H9 (cell line): ENCODE data around the gene IFIT1B. TPM values are rescaled to one million over a fixed set of nuclear protein-coding genes. Genes with fewer than 3 reads are reported as not detected.
A peak's percentile ranks its signal among the peaks of the same experiment; 100 is the strongest.

Source experiments
- DNase-seq: peaks from one replicate; pipeline ENCODE4 v3.0.0-alpha.2; 2017
- H2AFZ ChIP-seq: one replicate; pipeline ENCODE4 v1.6.1; 2013; ENCODE audit warnings: mild to moderate bottlenecking, low read length, control low read depth, moderate library complexity
- H2AK5ac ChIP-seq: 2 replicates; pipeline ENCODE4 v1.6.1; 2013; ENCODE audit warnings: low read length, control low read depth, mixed read lengths; ENCODE audit not compliant: insufficient read length
- H2BK120ac ChIP-seq: one replicate; pipeline ENCODE4 v1.6.1; 2013; ENCODE audit warnings: low read depth, mild to moderate bottlenecking, low read length, control low read depth, inconsistent platforms; ENCODE audit not compliant: poor library complexity, severe bottlenecking
- H2BK12ac ChIP-seq: 2 replicates; pipeline ENCODE4 v1.6.1; 2013; ENCODE audit warnings: low read length, control low read depth, mixed read lengths, low read depth; ENCODE audit not compliant: insufficient read length
- H2BK15ac ChIP-seq: 2 replicates; pipeline ENCODE4 v1.6.1; 2013; ENCODE audit warnings: low read depth, low read length, control low read depth
- H2BK20ac ChIP-seq: one replicate; pipeline ENCODE4 v1.6.1; 2013; ENCODE audit warnings: low read depth, mild to moderate bottlenecking, low read length, control low read depth, inconsistent platforms; ENCODE audit not compliant: poor library complexity, severe bottlenecking
- H2BK5ac ChIP-seq: 2 replicates; pipeline ENCODE4 v1.6.1; 2013; ENCODE audit warnings: low read length, control low read depth, mixed read lengths; ENCODE audit not compliant: insufficient read length
- H3K14ac ChIP-seq: 2 replicates; pipeline ENCODE4 v1.6.1; 2013; ENCODE audit warnings: low read length, control low read depth; ENCODE audit not compliant: insufficient read depth
- H3K18ac ChIP-seq: 2 replicates; pipeline ENCODE4 v1.6.1; 2013; ENCODE audit warnings: low read depth, mild to moderate bottlenecking, mixed read lengths, low read length, control low read depth; ENCODE audit not compliant: insufficient read length
- H3K23ac ChIP-seq: 2 replicates; pipeline ENCODE4 v1.6.1; 2013; ENCODE audit warnings: low read length, control low read depth, mixed read lengths, low read depth; ENCODE audit not compliant: insufficient read length
- H3K23me2 ChIP-seq: 2 replicates; pipeline ENCODE4 v1.6.1; 2013; ENCODE audit warnings: low read depth, mild to moderate bottlenecking, mixed read lengths, low read length, control low read depth; ENCODE audit not compliant: insufficient read length, poor library complexity, severe bottlenecking
- H3K27ac ChIP-seq: 2 replicates; pipeline ENCODE4 v1.5.1; 2013; ENCODE audit warnings: low read length, control low read depth, mixed read lengths, low read depth; ENCODE audit not compliant: insufficient read length
- H3K27me3 ChIP-seq: 2 replicates; pipeline ENCODE4 v1.6.1; 2013; ENCODE audit warnings: low read length, control low read depth, inconsistent platforms; ENCODE audit not compliant: insufficient read depth
- H3K4ac ChIP-seq: 2 replicates; pipeline ENCODE4 v1.6.1; 2013; ENCODE audit warnings: low read depth, mild to moderate bottlenecking, control low read depth, inconsistent platforms, low read length, moderate library complexity
- H3K4me1 ChIP-seq: 2 replicates; pipeline ENCODE4 v1.6.1; 2013; ENCODE audit warnings: low read length, control low read depth, inconsistent platforms; ENCODE audit not compliant: insufficient read depth
- H3K4me2 ChIP-seq: 2 replicates; pipeline ENCODE4 v1.6.1; 2013; ENCODE audit warnings: low read length, control low read depth, mixed read lengths; ENCODE audit not compliant: insufficient read length, insufficient read depth
- H3K56ac ChIP-seq: 2 replicates; pipeline ENCODE4 v1.6.1; 2013; ENCODE audit warnings: low read depth, mild to moderate bottlenecking, mixed read lengths, low read length, control low read depth; ENCODE audit not compliant: insufficient read length
- H3K79me1 ChIP-seq: 2 replicates; pipeline ENCODE4 v1.6.1; 2013; ENCODE audit warnings: low read depth, mild to moderate bottlenecking, moderate library complexity, low read length, control low read depth, inconsistent platforms; ENCODE audit not compliant: insufficient read depth, poor library complexity, severe bottlenecking
- H3K79me2 ChIP-seq: 2 replicates; pipeline ENCODE4 v1.6.1; 2013; ENCODE audit warnings: low read length, control low read depth, inconsistent platforms; ENCODE audit not compliant: insufficient read depth
- H3K9ac ChIP-seq: 2 replicates; pipeline ENCODE4 v1.6.1; 2013; ENCODE audit warnings: low read length, control low read depth, mixed read lengths; ENCODE audit not compliant: insufficient read length; ENCODE audit errors: extremely low read depth
- H3K9me3 ChIP-seq: one replicate; pipeline ENCODE4 v1.6.1; 2013; ENCODE audit warnings: low read depth, low read length, inconsistent platforms; ENCODE audit not compliant: control insufficient read depth
- H3T11ph ChIP-seq: one replicate; pipeline ENCODE4 v1.6.1; 2013; ENCODE audit warnings: mild to moderate bottlenecking, low read length, control low read depth, inconsistent platforms
- H4K20me1 ChIP-seq: one replicate; pipeline ENCODE4 v1.6.1; 2013; ENCODE audit not compliant: control insufficient read depth, insufficient read length, insufficient read depth
- H4K5ac ChIP-seq: 2 replicates; pipeline ENCODE4 v1.6.1; 2013; ENCODE audit warnings: low read depth, mild to moderate bottlenecking, mixed read lengths, low read length, control low read depth; ENCODE audit not compliant: insufficient read length
- H4K8ac ChIP-seq: replicated peaks from 2 replicates; pipeline ENCODE4 v1.6.1; 2013; ENCODE audit warnings: low read length, control low read depth, mixed read lengths, low read depth; ENCODE audit not compliant: insufficient read length
- H4K91ac ChIP-seq: 2 replicates; pipeline ENCODE4 v1.6.1; 2013; ENCODE audit warnings: low read depth, mild to moderate bottlenecking, moderate library complexity, mixed read lengths, low read length, control low read depth; ENCODE audit not compliant: insufficient read length
- H3K27ac Mint-ChIP-seq, 3 experiments: 2 replicates in 2 of 3; 3 replicates in 1 of 3; pipeline ENCODE4 v1.8.0; 2020 to 2021; ENCODE audit warnings: mixed read lengths in 3 of 3, mild to moderate bottlenecking in 1 of 3, moderate library complexity in 1 of 3
- H3K27me3 Mint-ChIP-seq: 2 replicates; pipeline ENCODE4 v1.8.0; 2021; ENCODE audit warnings: low read depth, mild to moderate bottlenecking, moderate library complexity, mixed read lengths
- H3K36me3 Mint-ChIP-seq, 3 experiments: 2 replicates in 2 of 3; 3 replicates in 1 of 3; pipeline ENCODE4 v1.8.0; 2020 to 2021; ENCODE audit warnings: low read depth in 3 of 3, mixed read lengths in 3 of 3; ENCODE audit not compliant: insufficient read depth in 1 of 3
- H3K4me1 Mint-ChIP-seq, 2 experiments: 2 replicates each; pipeline ENCODE4 v1.8.0; 2020; ENCODE audit warnings: mixed read lengths in 2 of 2
- H3K4me3 Mint-ChIP-seq, 2 experiments: 2 replicates in 1 of 2; 3 replicates in 1 of 2; pipeline ENCODE4 v1.8.0; 2020 to 2021; ENCODE audit warnings: mild to moderate bottlenecking in 2 of 2, mixed read lengths in 2 of 2, moderate library complexity in 1 of 2
- H3K9me3 Mint-ChIP-seq, 2 experiments: 2 replicates in 1 of 2; 3 replicates in 1 of 2; pipeline ENCODE4 v1.8.0; 2020; ENCODE audit warnings: mild to moderate bottlenecking in 2 of 2, mixed read lengths in 2 of 2, moderate library complexity in 1 of 2
- CTCF ChIP-seq: fragments of 200-600 bp; sonication (generic); conservative IDR thresholded peaks from 3 replicates; pipeline ENCODE4 v1.8.0; 2021; ENCODE audit warnings: antibody characterized with exemption, mild to moderate bottlenecking
- WGBS: extraction: QIAGEN DNeasy Blood & Tissue Kit; methylation state at CpG from one replicate; pipeline ENCODE4 v1.1.7; 2013; ENCODE audit warnings: missing lambda C conversion rate, low lambda C conversion rate, mixed read lengths; ENCODE audit not compliant: insufficient read length; ENCODE audit errors: extremely low coverage; 5-methylcytosine and 5-hydroxymethylcytosine counted together
- total RNA-seq: library from RNA; stranded (reverse); gene quantifications from 2 replicates; pipeline ENCODE4 v1.2.1, GENCODE V29; 2021

Gene IFIT1B
- total RNA-seq, 1 experiment from 2014 or later = not detected

- Histone ChIP-seq H4K91ac (no peak overlapping the region), H2BK12ac (no peak overlapping the region), H3K14ac (no peak overlapping the region), H3K4me1 (peaks cover 4% of the 10 kb centered on the region; the same call in 1 of the 2 replicates), H3K27me3 (no peaks in the 10 kb centered on the region), H2BK120ac (no peak overlapping the region), H3K27ac (no peak overlapping the region), H3T11ph (no peak overlapping the region), H3K23ac (no peak overlapping the region), H3K79me1 (no peaks in the 10 kb centered on the region), H3K4ac (no peak overlapping the region), H3K23me2 (no peaks in the 10 kb centered on the region), H3K79me2 (no peaks in the 10 kb centered on the region), H3K56ac (no peak overlapping the region), H3K4me2 (no peak overlapping the region), H2BK20ac (no peak overlapping the region), H2BK5ac (no peak overlapping the region), H4K20me1 (no peaks in the 10 kb centered on the region), H4K5ac (no peak overlapping the region), H3K9me3 (no peaks in the 10 kb centered on the region), H2BK15ac (no peak overlapping the region), H3K18ac (no peak overlapping the region), H2AFZ (no peak overlapping the region), H3K9ac (no peak overlapping the region), H4K8ac (no peak overlapping the region), H2AK5ac (no peak overlapping the region)
- H3K27ac Mint-ChIP-seq = peak overlapping the region in 1 of 3 experiments; percentile 95; a peak in 4 of 7 replicates
- no peaks in the 10 kb centered on the region for H3K27me3 Mint-ChIP-seq
- H3K36me3 Mint-ChIP-seq = no peaks in the 10 kb centered on the region
- no peak for TF ChIP-seq CTCF
- no peak overlapping the region for H3K4me3 Mint-ChIP-seq
- peaks cover 21 to 23% of the 10 kb centered on the region in 2 experiments for H3K4me1 Mint-ChIP-seq
- no peak for DNase-seq
- H3K9me3 Mint-ChIP-seq = no peaks in the 10 kb centered on the region
- whole genome bisulfite sequencing = no CpG with 5 or more reads among the region's 4 CpGs
Observed at GRCh38 chr10:89339875-89340274, 38.0 kb upstream of the IFIT1B start.
